ENCODE measurements around the gene PARP12. TPM values are rescaled to one million over a fixed set of nuclear protein-coding genes. Genes with fewer than 3 reads are reported as not detected.

PARP12 gene
- total RNA-seq, 4 donors from 2014 or later = 17.8 to 21.5 (median 18.5) TPM

GRCh38 chr7:139982927-139983920 lies 79.5 kb downstream of the PARP12 start:
- intact Hi-C loops (cut with DNase I; ENCODE audit: low total_unique reads) = no loop called here
- H3K4me3 ChIP-seq (ENCODE audit: low read depth, poor library complexity, severe bottlenecking) = no peak overlapping the region
- TF ChIP-seq POLR2A (IDR thresholded peaks at IDR 0.05) (no peak), CTCF (IDR thresholded peaks at IDR 0.05) (no peak)
- DNase-seq (ENCODE audit: low spot score in 2 of 2) = no peak
- WGBS, 2 donors = 64 to 73% methylated on average over 9 of the region's 9 CpGs

GRCh38 chr7:139981511-139981895 lies 81.2 kb downstream of the PARP12 start:
- no peak overlapping the region for H3K4me3 ChIP-seq (ENCODE audit: low read depth, poor library complexity, severe bottlenecking)
- no peak for TF ChIP-seq POLR2A (IDR thresholded peaks at IDR 0.05)
- no peak for TF ChIP-seq CTCF (IDR thresholded peaks at IDR 0.05)
- 90 to 93% methylated on average over 5 of the region's 5 CpGs for WGBS, 2 donors
- DNase-seq (ENCODE audit: low spot score in 2 of 2) = no peak
- intact Hi-C loops (cut with DNase I; ENCODE audit: low total_unique reads) = no loop called here

GRCh38 chr7:139976838-139977656 lies 85.7 kb downstream of the PARP12 start:
- 86 to 93% methylated on average over 17 of the region's 17 CpGs for WGBS, 2 donors

GRCh38 chr7:139976055-139976837 lies 86.5 kb downstream of the PARP12 start:
- DNase-seq (ENCODE audit: low spot score in 2 of 2) = no peak
- intact Hi-C loops (cut with DNase I; ENCODE audit: low total_unique reads) = no loop called here
- TF ChIP-seq POLR2A (IDR thresholded peaks at IDR 0.05) (no peak), CTCF (IDR thresholded peaks at IDR 0.05) (no peak)
- H3K4me3 ChIP-seq (ENCODE audit: low read depth, poor library complexity, severe bottlenecking) = no peak overlapping the region
- 75 to 81% methylated on average over 11 of the region's 11 CpGs for WGBS, 2 donors

More at GRCh38 chr7:139976838-139977656, 85.7 kb downstream of the PARP12 start:
- no peak for DNase-seq (ENCODE audit: low spot score in 2 of 2)
- TF ChIP-seq POLR2A (IDR thresholded peaks at IDR 0.05) (no peak), CTCF (IDR thresholded peaks at IDR 0.05) (no peak)
- intact Hi-C loops (cut with DNase I; ENCODE audit: low total_unique reads) = no loop called here
- H3K4me3 ChIP-seq (ENCODE audit: low read depth, poor library complexity, severe bottlenecking) = no peak overlapping the region

- no peak overlapping the region for H3K4me3 ChIP-seq (ENCODE audit: low read depth, poor library complexity, severe bottlenecking)
- 89 to 90% methylated on average over 13 of the region's 13 CpGs for WGBS, 2 donors
- TF ChIP-seq CTCF (IDR thresholded peaks at IDR 0.05) (no peak), POLR2A (IDR thresholded peaks at IDR 0.05) (no peak)
- intact Hi-C loops (cut with DNase I; ENCODE audit: low total_unique reads) = no loop called here
- DNase-seq (ENCODE audit: low spot score in 2 of 2) = peak in 1 of 2 donors; percentile 68
Observed at GRCh38 chr7:139974179-139974811, 88.5 kb downstream of the PARP12 start.
